GM12878 (cell line): Measurements from ENCODE around the gene FAM210A. TPM values are rescaled to one million over a fixed set of nuclear protein-coding genes. Genes with fewer than 3 reads are reported as not detected.
A peak's percentile ranks its signal among the peaks of the same experiment; 100 is the strongest.

ENCODE experiments used
- ATAC-seq: fragments of 200-7000 bp; cut with Tn5 transposase; 3 replicates; pipeline ENCODE4 v1.9.1; 2020; ENCODE audit warnings: mild to moderate bottlenecking, moderate library complexity
- BruUV-seq: library from RNA; stranded (reverse); fragments of 400-500 nt; replicated peaks from 2 replicates; lab custom pipeline; 2021; lab: Mats Ljungman, UMichigan
- CTCF ChIA-PET: fragments of 300-600 bp; sonication (Branson Sonifier 250); formaldehyde crosslinking; extraction: SDS; loops from one replicate; lab custom pipeline; 2021; ENCODE audit warnings: inconsistent platforms; lab: Yijun Ruan, JAX
- POLR2A ChIA-PET: fragments of 350-600 bp; formaldehyde crosslinking; extraction: SDS; loops from one replicate; lab custom pipeline; 2021; ENCODE audit warnings: inconsistent platforms; lab: Charles Lee
- RAD21 ChIA-PET: fragments of 300-600 bp; sonication (Branson Sonifier 250); formaldehyde crosslinking; loops from one replicate; lab custom pipeline; 2023; ENCODE audit warnings: antibody characterized with exemption; ENCODE audit not compliant: unreplicated experiment; lab: Charles Lee
- SMC1A ChIA-PET: fragments of 300-600 bp; sonication (Branson Sonifier 250); formaldehyde crosslinking; loops from one replicate; lab custom pipeline; 2023; ENCODE audit not compliant: unreplicated experiment, uncharacterized antibody; lab: Charles Lee
- DNase-seq: peaks from one replicate; pipeline ENCODE4 v3.0.0-alpha.2; 2011; ENCODE audit warnings: low read depth, low spot score
- FAIRE-seq: peaks from 3 replicates; lab custom pipeline; 2011; peaks lifted over from hg19 to GRCh38; lab: Jason Lieb, UNC
- H2AFZ ChIP-seq: 2 replicates; pipeline ENCODE4 v1.6.0; 2011; ENCODE audit warnings: low read depth, low read length, control low read depth; ENCODE audit not compliant: control insufficient read depth
- H3K27ac ChIP-seq: 2 replicates; pipeline ENCODE4 v1.5.1; 2011; ENCODE audit warnings: control low read depth; ENCODE audit not compliant: control insufficient read depth, insufficient read depth
- H3K27me3 ChIP-seq, 2 experiments: replicated peaks in 1 of 2; 2 replicates each; pipeline versions ENCODE4 v1.6.0 to v1.6.1; 2011; ENCODE audit warnings: low read length in 1 of 2; ENCODE audit not compliant: control insufficient read depth in 2 of 2, insufficient read depth in 2 of 2
- H3K36me3 ChIP-seq, 2 experiments: 2 replicates each; pipeline ENCODE4 v1.5.1; 2011; ENCODE audit warnings: low read length in 1 of 2; ENCODE audit not compliant: control insufficient read depth in 2 of 2, insufficient read depth in 2 of 2
- H3K4me1 ChIP-seq: 2 replicates; pipeline ENCODE4 v1.6.1; 2011; ENCODE audit warnings: mild to moderate bottlenecking, low read length, moderate library complexity, mixed read lengths; ENCODE audit not compliant: control insufficient read depth, insufficient read depth
- H3K4me2 ChIP-seq: 2 replicates; pipeline ENCODE4 v1.6.0; 2011; ENCODE audit warnings: control low read depth; ENCODE audit not compliant: control insufficient read depth, insufficient read depth
- H3K4me3 ChIP-seq: fragments of 200-600 bp; sonication (generic); 2 replicates; pipeline ENCODE4 v1.5.1; 2016
- H3K79me2 ChIP-seq: 2 replicates; pipeline ENCODE4 v1.6.0; 2011; ENCODE audit warnings: low read length; ENCODE audit not compliant: control insufficient read depth, insufficient read depth
- H3K9ac ChIP-seq: 2 replicates; pipeline ENCODE4 v1.8.0; 2011; ENCODE audit warnings: low read length, control low read depth, mixed read lengths; ENCODE audit not compliant: control insufficient read depth, insufficient read depth
- H3K9me3 ChIP-seq: replicated peaks from 3 replicates; pipeline ENCODE4 v1.5.1; 2011; ENCODE audit warnings: mild to moderate bottlenecking, low read length; ENCODE audit not compliant: control insufficient read depth, insufficient read depth
- H4K20me1 ChIP-seq: 2 replicates; pipeline ENCODE4 v1.6.0; 2011; ENCODE audit not compliant: control insufficient read depth, insufficient read depth
- BCL11A ChIP-seq: IDR thresholded peaks from 2 replicates; pipeline ENCODE4 v1.6.1; 2011; ENCODE audit warnings: low read depth, low read length
- BHLHE40 ChIP-seq, 2 experiments: fragments of 450-650 bp in 1 of 2; IDR thresholded peaks; 2 replicates each; pipeline ENCODE4 v1.6.1; 2011 to 2017; ENCODE audit warnings: low read depth in 2 of 2, borderline replicate concordance in 1 of 2, improper control_type of control experiment in 1 of 2, low read length in 1 of 2, mild to moderate bottlenecking in 1 of 2
- CREB1 ChIP-seq: IDR thresholded peaks from 2 replicates; pipeline ENCODE4 v1.6.1; 2012; ENCODE audit warnings: low read depth, mild to moderate bottlenecking, inconsistent platforms
- CREM ChIP-seq: IDR thresholded peaks from 2 replicates; pipeline ENCODE4 v1.6.1; 2014; ENCODE audit warnings: antibody characterized with exemption, low read depth
- ETV6 ChIP-seq, 2 experiments: fragments of 450-650 bp in 1 of 2; IDR thresholded peaks in 1 of 2; conservative IDR thresholded peaks in 1 of 2; 2 replicates each; pipeline ENCODE4 v1.6.1; 2014; ENCODE audit warnings: antibody characterized with exemption in 1 of 2, borderline replicate concordance in 1 of 2, low read depth in 1 of 2, mild to moderate bottlenecking in 1 of 2, moderate library complexity in 1 of 2
- HCFC1 ChIP-seq: fragments of 150-350 bp; IDR thresholded peaks from 2 replicates; pipeline ENCODE4 v1.6.1; 2014; ENCODE audit warnings: low read length
- JUNB ChIP-seq: IDR thresholded peaks from 2 replicates; pipeline ENCODE4 v1.6.1; 2016; ENCODE audit warnings: antibody characterized with exemption, mild to moderate bottlenecking
- KDM1A ChIP-seq: fragments of 200-600 bp; sonication (generic); IDR thresholded peaks from 2 replicates; pipeline ENCODE4 v1.6.1; 2016; ENCODE audit warnings: borderline replicate concordance
- MEF2A ChIP-seq: IDR thresholded peaks from 2 replicates; pipeline ENCODE4 v1.6.1; 2011; ENCODE audit warnings: low read depth, mild to moderate bottlenecking, low read length, moderate library complexity; ENCODE audit not compliant: insufficient read depth
- NRF1 ChIP-seq: conservative IDR thresholded peaks from 2 replicates; pipeline ENCODE4 v1.6.1; 2011; ENCODE audit warnings: mild to moderate bottlenecking, low read depth, low read length, improper control_type of control experiment
- RFX5 ChIP-seq: IDR thresholded peaks from 2 replicates; pipeline ENCODE4 v1.6.1; 2011; ENCODE audit warnings: low read depth, low read length, improper control_type of control experiment
- SMC3 ChIP-seq: IDR thresholded peaks from 2 replicates; pipeline ENCODE4 v1.6.1; 2011; ENCODE audit warnings: low read length, improper control_type of control experiment, borderline replicate concordance
- SPI1 ChIP-seq: IDR thresholded peaks from 2 replicates; pipeline ENCODE4 v1.6.1; 2011; ENCODE audit warnings: low read depth, mild to moderate bottlenecking, low read length, moderate library complexity, borderline replicate concordance; ENCODE audit not compliant: insufficient read depth
- ZNF207 ChIP-seq: fragments of 450-650 bp; IDR thresholded peaks from 2 replicates; pipeline ENCODE4 v1.6.1; 2014; ENCODE audit warnings: antibody characterized with exemption, mild to moderate bottlenecking, borderline replicate concordance
- ZNF24 ChIP-seq: fragments of 450-650 bp; IDR thresholded peaks from 2 replicates; pipeline ENCODE4 v1.6.1; 2017; ENCODE audit warnings: antibody characterized with exemption, mild to moderate bottlenecking
- WGBS: methylation state at CpG from one replicate; pipeline ENCODE4 v1.1.6; 2016; ENCODE audit warnings: low lambda C conversion rate; ENCODE audit not compliant: insufficient replicate concordance, insufficient coverage; ENCODE audit errors: missing lambda C conversion rate; 5-methylcytosine and 5-hydroxymethylcytosine counted together
- in situ Hi-C: fragments of 300-500 bp; cut with MboI; formaldehyde crosslinking; loops from 9 replicates; pipeline ENCODE4 v1.14.3; 2018; ENCODE audit warnings: mixed read lengths
- intact Hi-C: fragments of 100-400 bp; cut with micrococcal nuclease; formaldehyde crosslinking; loops from one replicate; pipeline ENCODE4 v1.14.2; 2022; ENCODE audit not compliant: unreplicated experiment
- polyA plus RNA-seq, 11 experiments: library from polyadenylated mRNA; depleted of rRNA in 4 of 11; unstranded in 6 of 11; stranded (reverse) in 5 of 11; fragments of >200 nt; fragmentation: Nextera tagmentation in 4 of 11; fragmentation: Illumina TruSeq in 1 of 11; extraction: Ambion mirVana in 4 of 11; extraction: Trizol in 1 of 11; gene quantifications; 1 replicate in 1 of 11; 2 replicates in 10 of 11; pipeline versions ENCODE4 v1.2.1 to v1.2.3, GENCODE V29; 2011 to 2016; ENCODE audit warnings: inconsistent platforms in 2 of 11, missing spikeins in 2 of 11, low read depth in 1 of 11
- total RNA-seq, 4 experiments: library from RNA; depleted of rRNA in 3 of 4; stranded (reverse); fragments of >200 nt in 3 of 4; fragmentation: Illumina TruSeq in 1 of 4; extraction: Trizol in 1 of 4; gene quantifications; 2 replicates each; pipeline versions ENCODE4 v1.2.1 to v1.2.3, GENCODE V29; 2013 to 2021
- TF ChIP-seq, protein P1 (sequence below), 3 experiments: IDR thresholded peaks in 2 of 3; conservative IDR thresholded peaks in 1 of 3; 2 replicates each; pipeline ENCODE4 v1.5.1; 2011; ENCODE audit warnings: low read depth in 3 of 3, low read length in 3 of 3, mild to moderate bottlenecking in 3 of 3, control low read depth in 2 of 3, moderate library complexity in 2 of 3, inconsistent platforms in 1 of 3, mixed read lengths in 1 of 3; ENCODE audit not compliant: control insufficient read depth in 2 of 3, insufficient read depth in 1 of 3; ENCODE audit errors: extremely low read depth in 1 of 3
- TF ChIP-seq, protein P2 (sequence below): fragments of 450-650 bp; IDR thresholded peaks from 2 replicates; pipeline ENCODE4 v1.6.1; 2017; ENCODE audit warnings: mild to moderate bottlenecking, moderate library complexity

Gene FAM210A
- total and polyA plus RNA-seq, 10 of the 15 experiments (the other 5 are each of a cell fraction or from before 2014, with no cell fraction given) = 10.3 to 56.3 (median 17.7) TPM

GRCh38 chr18:13615432-13615861, 110.9 kb downstream of the FAM210A start:
- peak overlapping the region; percentile 73 for H3K4me3 ChIP-seq
- 0 out of 3 replicates have a peak, but pooled peaks have one; percentile 0 for ATAC-seq
- POLR2A ChIA-PET = interaction anchor here (4.9 to 10.9 kb wide), 4 partner anchors 29 to 55 kb away, joined by 67 to 175 read pairs (median 139); no protein-coding TSS in a partner anchor
- H3K9ac ChIP-seq = peak overlapping the region; percentile 74
- H3K4me1 ChIP-seq = peaks cover 54% of the 10 kb centered on the region
- BruUV-seq = no TSS peak
- no peaks in the 10 kb centered on the region for H3K9me3 ChIP-seq
- peaks cover 40% of the 10 kb centered on the region for H3K79me2 ChIP-seq
- CTCF ChIA-PET = interaction anchor here (2.2 to 13.5 kb wide), 4 partner anchors 13 to 399 kb away, joined by 7 to 235 read pairs (median 32); no protein-coding TSS in a partner anchor
- H2AFZ ChIP-seq = no peak overlapping the region
- intact Hi-C loops = no loop called here
- H3K27me3 ChIP-seq = no peaks in the 10 kb centered on the region
- H3K36me3 ChIP-seq = no peaks in the 10 kb centered on the region; a peak in 2 of 4 replicates
- SMC1A ChIA-PET = interaction anchor here (0.6 to 13.4 kb wide), 9 partner anchors 9 to 112 kb away, joined by 3 to 372 read pairs (median 3); no protein-coding TSS in a partner anchor
- no peak for DNase-seq
- peak; percentile 73 for FAIRE-seq
- peak overlapping the region; percentile 84 for H3K27ac ChIP-seq
- 83% methylated on average over 8 of the region's 8 CpGs for WGBS
- peak overlapping the region; percentile 96 for H3K4me2 ChIP-seq
- RAD21 ChIA-PET = interaction anchor here (4.6 to 8.4 kb wide), 5 partner anchors 14 to 56 kb away, joined by 39 to 337 read pairs (median 105); no protein-coding TSS in a partner anchor
- in situ Hi-C loops = no loop called here
- H4K20me1 ChIP-seq = no peaks in the 10 kb centered on the region
- TF ChIP-seq HCFC1 = no peak
- TF ChIP-seq ZNF207 = no peak
- TF ChIP-seq MEF2A = 0 out of 2 replicates have a peak, but pooled peaks have one; percentile 2
- no peak for TF ChIP-seq BCL11A
- no peak for TF ChIP-seq NRF1
- no peak for TF ChIP-seq BHLHE40 (IDR thresholded peaks at IDR 0.05; ENCODE audit: borderline replicate concordance in 1 of 2, low read depth in 2 of 2, low read length in 1 of 2)
- TF ChIP-seq CREB1 = no peak
- TF ChIP-seq ZNF24 = no peak
- no peak for TF ChIP-seq RFX5
- TF ChIP-seq, protein P1, sequence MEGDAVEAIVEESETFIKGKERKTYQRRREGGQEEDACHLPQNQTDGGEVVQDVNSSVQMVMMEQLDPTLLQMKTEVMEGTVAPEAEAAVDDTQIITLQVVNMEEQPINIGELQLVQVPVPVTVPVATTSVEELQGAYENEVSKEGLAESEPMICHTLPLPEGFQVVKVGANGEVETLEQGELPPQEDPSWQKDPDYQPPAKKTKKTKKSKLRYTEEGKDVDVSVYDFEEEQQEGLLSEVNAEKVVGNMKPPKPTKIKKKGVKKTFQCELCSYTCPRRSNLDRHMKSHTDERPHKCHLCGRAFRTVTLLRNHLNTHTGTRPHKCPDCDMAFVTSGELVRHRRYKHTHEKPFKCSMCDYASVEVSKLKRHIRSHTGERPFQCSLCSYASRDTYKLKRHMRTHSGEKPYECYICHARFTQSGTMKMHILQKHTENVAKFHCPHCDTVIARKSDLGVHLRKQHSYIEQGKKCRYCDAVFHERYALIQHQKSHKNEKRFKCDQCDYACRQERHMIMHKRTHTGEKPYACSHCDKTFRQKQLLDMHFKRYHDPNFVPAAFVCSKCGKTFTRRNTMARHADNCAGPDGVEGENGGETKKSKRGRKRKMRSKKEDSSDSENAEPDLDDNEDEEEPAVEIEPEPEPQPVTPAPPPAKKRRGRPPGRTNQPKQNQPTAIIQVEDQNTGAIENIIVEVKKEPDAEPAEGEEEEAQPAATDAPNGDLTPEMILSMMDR (IDR thresholded peaks at IDR 0.05 in 2 of 3, conservative IDR thresholded peaks at IDR 0.05 in 1 of 3; ENCODE audit: control insufficient read depth in 2 of 3, extremely low read depth in 1 of 3, insufficient read depth in 1 of 3, low read depth in 3 of 3, low read length in 3 of 3) = no peak
- TF ChIP-seq KDM1A = no peak
- TF ChIP-seq SMC3 = no peak
- TF ChIP-seq, protein P2, sequence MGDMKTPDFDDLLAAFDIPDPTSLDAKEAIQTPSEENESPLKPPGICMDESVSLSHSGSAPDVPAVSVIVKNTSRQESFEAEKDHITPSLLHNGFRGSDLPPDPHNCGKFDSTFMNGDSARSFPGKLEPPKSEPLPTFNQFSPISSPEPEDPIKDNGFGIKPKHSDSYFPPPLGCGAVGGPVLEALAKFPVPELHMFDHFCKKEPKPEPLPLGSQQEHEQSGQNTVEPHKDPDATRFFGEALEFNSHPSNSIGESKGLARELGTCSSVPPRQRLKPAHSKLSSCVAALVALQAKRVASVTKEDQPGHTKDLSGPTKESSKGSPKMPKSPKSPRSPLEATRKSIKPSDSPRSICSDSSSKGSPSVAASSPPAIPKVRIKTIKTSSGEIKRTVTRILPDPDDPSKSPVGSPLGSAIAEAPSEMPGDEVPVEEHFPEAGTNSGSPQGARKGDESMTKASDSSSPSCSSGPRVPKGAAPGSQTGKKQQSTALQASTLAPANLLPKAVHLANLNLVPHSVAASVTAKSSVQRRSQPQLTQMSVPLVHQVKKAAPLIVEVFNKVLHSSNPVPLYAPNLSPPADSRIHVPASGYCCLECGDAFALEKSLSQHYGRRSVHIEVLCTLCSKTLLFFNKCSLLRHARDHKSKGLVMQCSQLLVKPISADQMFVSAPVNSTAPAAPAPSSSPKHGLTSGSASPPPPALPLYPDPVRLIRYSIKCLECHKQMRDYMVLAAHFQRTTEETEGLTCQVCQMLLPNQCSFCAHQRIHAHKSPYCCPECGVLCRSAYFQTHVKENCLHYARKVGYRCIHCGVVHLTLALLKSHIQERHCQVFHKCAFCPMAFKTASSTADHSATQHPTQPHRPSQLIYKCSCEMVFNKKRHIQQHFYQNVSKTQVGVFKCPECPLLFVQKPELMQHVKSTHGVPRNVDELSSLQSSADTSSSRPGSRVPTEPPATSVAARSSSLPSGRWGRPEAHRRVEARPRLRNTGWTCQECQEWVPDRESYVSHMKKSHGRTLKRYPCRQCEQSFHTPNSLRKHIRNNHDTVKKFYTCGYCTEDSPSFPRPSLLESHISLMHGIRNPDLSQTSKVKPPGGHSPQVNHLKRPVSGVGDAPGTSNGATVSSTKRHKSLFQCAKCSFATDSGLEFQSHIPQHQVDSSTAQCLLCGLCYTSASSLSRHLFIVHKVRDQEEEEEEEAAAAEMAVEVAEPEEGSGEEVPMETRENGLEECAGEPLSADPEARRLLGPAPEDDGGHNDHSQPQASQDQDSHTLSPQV = no peak
- TF ChIP-seq ETV6 (conservative IDR thresholded peaks at IDR 0.05 in 1 of 2, IDR thresholded peaks at IDR 0.05 in 1 of 2; ENCODE audit: borderline replicate concordance in 1 of 2, low read depth in 1 of 2) = 0 out of 4 replicates have a peak, but pooled peaks of 1 of the 2 experiments have one; percentile 10
- TF ChIP-seq SPI1 = no peak
- TF ChIP-seq CREM = peak; percentile 37
- TF ChIP-seq JUNB = peak; percentile 54
